Activated T-cell treated with anti-CD3 and anti-CD28 coated beads for 24 hours (primary cell): ENCODE results near the gene UBE2G2.

Experiments
- DNase-seq: peaks from one replicate; pipeline ENCODE4 v3.0.0-alpha.2; 2020; ENCODE audit warnings: low read depth

The UBE2G2 gene

DNA sequence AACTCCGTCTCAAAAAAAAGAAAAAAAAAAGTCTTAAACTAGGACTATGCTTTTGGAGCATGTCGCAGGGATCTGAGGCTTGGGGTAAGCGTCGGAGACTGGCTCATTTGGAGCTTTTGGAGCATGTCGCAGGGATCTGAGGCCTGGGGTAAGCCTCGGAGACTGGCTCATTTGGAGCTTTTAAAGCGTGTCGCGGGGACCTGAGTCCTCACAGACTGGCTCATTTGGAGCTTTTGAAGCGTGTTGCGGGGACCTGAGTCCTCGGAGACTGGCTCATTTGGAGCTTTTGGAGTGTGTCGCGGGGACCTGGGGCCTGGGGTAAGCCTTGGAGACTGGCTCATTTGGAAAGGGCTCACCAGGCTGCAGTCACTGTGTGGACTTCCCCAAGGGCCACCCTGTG, 76.7 kb downstream of the UBE2G2 start:
- no peak for DNase-seq

DNA sequence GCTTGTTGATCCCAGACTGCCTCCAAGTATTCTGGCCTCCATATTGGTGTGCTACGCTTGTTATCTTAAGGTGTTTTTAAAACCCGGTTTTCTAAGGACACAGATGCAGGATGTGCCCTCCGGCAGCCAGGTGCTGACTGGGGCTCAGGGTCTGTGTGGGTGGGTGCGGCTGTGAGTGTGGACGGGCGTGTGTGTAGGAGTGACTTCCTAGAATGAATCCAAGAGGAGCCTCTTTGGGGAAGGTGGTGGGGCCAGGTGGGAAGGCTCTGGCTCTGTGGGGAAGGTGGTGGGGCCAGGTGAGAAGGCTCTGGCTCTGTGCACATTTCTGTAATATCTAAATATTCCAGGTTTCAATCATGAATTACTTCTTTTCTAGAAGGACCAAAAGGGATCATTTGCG, 77.4 kb downstream of the UBE2G2 start:
- DNase-seq: no peak

DNA sequence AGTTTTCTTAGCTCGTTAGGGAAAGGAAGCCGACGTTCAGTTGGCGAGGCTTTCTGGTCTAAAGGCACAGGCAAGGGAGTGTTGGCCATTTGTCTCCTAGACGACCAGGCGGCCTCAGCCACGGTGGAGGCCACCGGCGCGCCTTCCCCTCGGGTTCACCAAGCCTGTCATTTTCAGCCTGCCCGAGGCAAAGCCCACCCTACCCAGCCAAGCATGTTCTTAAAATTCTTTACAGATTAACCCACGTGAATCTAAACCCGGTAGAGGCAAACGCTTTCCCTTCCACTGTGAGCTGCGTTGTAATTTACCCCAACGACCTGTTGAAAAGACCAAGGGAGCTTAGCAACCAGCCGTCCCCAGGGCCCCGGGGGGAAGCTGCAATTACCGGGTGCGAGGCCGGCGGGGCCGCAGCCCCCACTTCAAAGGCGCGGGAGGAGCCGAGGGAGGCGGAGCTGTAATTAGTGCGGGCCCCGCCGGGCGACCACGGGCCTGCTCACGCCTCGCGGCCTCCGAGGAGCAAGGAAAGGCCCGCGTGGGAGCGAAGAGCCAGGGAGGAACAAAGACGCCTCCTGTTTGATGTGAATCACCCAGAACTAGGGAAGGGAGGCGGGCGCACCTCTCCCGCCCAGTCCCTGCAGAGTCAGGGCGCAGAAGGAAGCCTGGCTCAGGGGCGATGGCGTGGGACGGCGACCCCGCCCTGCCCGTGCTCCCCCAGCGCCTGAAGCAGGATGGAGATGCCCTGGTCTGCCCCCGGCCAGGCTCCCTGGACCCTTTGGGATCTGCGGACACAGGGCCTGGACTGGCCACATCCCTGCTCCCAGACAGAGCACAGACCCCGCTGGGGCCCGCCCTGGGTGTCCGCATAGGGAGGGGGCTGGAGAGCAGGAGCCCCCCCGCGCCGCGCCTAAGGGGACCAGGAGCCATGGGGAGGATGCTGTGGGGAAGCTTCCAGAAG, 78.2 kb downstream of the UBE2G2 start:
- no peak for DNase-seq

DNA sequence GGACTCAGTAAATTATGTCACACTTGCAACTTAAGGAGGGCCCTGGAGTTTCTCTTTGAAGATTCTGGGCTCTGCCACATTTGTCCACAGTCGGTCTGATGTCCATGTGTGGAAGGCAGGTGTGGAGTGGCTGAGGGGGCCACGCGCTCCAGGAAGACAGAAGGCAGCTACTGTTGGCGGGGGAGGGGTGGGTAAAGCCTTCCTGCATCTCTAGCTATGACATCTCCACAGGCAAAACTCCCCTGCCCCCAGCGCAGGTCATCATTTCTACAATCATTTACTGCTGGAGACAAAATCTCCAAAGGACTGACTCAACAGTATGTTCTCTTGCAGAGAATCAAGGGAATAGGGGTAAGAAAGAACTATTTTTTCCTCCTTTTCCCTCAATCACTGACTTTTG, 78.9 kb downstream of the UBE2G2 start:
- no peak for DNase-seq

DNA sequence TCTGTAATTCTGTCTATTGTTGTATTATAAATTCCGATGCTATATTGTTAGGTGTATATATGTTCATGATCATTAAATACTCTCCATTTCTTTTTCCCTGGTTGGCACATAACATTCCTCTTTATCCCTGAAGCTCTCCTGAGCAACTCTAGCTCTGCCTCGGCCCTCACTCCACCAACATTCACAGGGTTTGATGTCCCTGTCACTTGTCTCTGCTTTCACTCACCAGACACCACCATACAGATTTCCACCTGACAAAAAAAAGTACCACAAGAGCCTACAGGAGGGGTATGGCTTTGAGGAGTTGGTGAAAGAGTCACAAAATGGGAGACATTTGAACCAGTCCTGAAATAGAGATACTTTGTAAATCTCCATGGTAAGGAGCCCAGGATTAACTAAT, 81.5 kb downstream of the UBE2G2 start:
- no peak for DNase-seq
